Measurements from ENCODE around the gene WASHC2C.
"Not testable (repeated sequence)": the region's sequence is repeated elsewhere in the genome, so short reads cannot be mapped to it uniquely, and the experiment has no call there.

WASHC2C gene

DNA sequence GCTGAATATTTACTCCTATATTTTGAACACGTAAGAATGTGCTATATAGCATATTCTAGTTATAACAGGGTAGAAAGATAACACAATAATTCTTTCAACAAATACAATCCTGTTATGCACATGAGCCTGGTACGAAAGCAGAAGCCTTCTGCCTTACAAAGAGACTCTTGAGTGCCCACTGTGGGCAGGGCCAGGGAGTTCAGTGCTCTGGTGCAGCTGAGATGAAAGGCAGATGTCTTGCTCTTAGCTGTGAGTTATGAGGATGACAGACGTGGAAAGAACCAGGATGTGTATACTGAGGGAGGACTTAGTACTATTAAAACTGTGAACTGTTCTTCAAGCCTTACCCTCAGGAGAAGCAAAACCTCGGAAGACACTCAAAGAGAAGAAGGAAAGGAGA is 24.1 kb downstream of the WASHC2C start:
- H3K4me3 ChIP-seq, H4K20me1 ChIP-seq, H3K27me3 ChIP-seq, H3K4me1 ChIP-seq, H3K27ac ChIP-seq, H3K9ac ChIP-seq, H3K4me2 ChIP-seq, H3K9me3 ChIP-seq: not testable (repeated sequence)
- H3K36me3 ChIP-seq = peaks cover 11% of the 10 kb centered on the region

DNA sequence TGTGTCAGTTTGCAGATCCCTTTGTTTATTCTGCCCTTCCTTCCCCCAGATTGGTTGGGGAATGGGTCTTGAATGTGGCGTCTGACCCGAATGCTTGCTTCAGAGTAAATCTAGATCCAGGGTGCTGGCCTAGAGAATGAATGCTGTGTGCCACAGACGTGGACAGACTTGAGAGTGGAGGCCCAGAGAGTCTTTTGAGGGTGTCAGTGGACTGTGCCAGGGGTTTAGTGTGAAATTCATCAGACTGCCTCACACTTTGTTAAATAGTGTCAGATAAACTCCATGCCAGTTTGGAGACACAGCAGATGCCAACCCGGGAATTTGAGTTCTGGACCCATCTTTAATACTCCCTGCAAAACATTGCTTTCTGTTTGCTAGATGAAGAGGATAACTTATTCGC is 25.1 kb downstream of the WASHC2C start:
- H3K4me3 ChIP-seq, H3K4me1 ChIP-seq, H3K27ac ChIP-seq, H4K20me1 ChIP-seq, H3K9ac ChIP-seq, H3K4me2 ChIP-seq, H3K9me3 ChIP-seq, H3K27me3 ChIP-seq, H3K36me3 ChIP-seq: not testable (repeated sequence)

DNA sequence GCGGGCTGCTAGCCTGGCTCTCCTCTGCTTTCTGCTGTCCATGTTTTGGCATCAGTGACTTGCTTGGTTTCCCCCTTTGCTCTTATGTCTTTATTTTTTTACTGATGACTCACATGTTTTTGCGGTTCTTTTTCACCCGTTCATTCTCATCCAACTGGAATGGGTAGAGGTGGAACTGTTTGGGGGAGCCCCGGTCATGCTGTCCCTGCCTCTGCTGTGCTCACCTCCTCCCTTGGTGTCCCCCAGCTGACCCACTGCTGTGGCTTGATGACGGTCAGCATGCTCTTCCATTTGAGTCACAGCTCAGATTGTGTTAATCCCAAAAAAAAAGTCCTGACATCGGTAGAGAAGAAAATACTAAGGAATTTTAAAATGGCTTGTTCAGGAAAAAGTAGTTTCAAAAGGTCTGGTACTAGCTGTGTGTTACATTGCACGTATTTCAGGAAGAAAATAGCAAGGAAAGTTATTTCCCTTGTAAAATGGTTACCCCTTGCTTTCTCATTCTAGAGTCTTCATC is 27.0 kb downstream of the WASHC2C start:
- peaks cover 11% of the 10 kb centered on the region for H3K36me3 ChIP-seq
- not testable (repeated sequence) for H3K27me3 ChIP-seq, H3K27ac ChIP-seq, H4K20me1 ChIP-seq, H3K9me3 ChIP-seq, H3K4me3 ChIP-seq, H3K4me2 ChIP-seq, H3K4me1 ChIP-seq, H3K9ac ChIP-seq

DNA sequence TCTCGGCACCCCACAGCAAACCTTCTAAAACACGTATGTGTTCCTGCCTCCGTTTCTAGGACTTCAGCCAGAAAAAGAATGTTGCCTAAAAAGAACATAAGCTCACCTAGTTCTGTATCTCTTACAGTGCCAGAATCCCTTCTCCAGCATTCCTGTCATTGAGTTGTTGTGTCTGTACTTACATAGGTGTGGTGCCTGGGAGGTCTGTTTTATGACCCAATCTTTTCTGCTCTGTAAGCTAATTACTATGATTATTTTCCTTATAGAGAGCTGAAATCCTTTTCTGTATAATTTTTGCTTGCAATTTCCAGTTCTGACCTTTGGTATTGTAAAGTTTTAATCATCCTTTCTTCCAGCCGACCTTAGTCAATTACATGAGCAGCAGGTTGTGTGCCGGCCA is 28.0 kb downstream of the WASHC2C start:
- H3K4me2 ChIP-seq, H3K27ac ChIP-seq, H3K4me3 ChIP-seq, H4K20me1 ChIP-seq, H3K4me1 ChIP-seq, H3K9ac ChIP-seq, H3K27me3 ChIP-seq, H3K9me3 ChIP-seq: not testable (repeated sequence)
- H3K36me3 ChIP-seq = peaks cover 11% of the 10 kb centered on the region

DNA sequence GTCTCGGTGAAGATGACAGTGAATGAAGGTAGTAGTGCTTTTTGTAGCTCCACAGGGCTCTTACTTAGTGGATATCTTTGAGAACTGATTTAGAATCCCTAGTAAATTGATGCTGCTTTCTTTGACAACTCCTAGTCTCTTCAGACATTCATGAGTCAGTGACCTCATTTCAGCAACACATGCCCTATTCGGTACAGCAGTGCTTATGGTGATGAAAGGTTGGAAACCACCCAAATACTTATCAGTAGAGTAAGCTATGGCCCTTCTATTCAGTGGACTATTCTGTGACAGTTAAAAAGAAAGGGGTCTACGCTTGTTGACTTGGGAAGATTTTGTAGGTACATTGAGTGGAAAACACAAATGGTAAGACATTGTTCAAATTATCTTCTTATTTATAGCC is 29.0 kb downstream of the WASHC2C start:
- H3K9me3 ChIP-seq, H3K4me2 ChIP-seq, H3K9ac ChIP-seq, H3K27me3 ChIP-seq, H3K27ac ChIP-seq, H3K4me1 ChIP-seq, H3K4me3 ChIP-seq, H4K20me1 ChIP-seq: not testable (repeated sequence)
- H3K36me3 ChIP-seq = peaks cover 13% of the 10 kb centered on the region

DNA sequence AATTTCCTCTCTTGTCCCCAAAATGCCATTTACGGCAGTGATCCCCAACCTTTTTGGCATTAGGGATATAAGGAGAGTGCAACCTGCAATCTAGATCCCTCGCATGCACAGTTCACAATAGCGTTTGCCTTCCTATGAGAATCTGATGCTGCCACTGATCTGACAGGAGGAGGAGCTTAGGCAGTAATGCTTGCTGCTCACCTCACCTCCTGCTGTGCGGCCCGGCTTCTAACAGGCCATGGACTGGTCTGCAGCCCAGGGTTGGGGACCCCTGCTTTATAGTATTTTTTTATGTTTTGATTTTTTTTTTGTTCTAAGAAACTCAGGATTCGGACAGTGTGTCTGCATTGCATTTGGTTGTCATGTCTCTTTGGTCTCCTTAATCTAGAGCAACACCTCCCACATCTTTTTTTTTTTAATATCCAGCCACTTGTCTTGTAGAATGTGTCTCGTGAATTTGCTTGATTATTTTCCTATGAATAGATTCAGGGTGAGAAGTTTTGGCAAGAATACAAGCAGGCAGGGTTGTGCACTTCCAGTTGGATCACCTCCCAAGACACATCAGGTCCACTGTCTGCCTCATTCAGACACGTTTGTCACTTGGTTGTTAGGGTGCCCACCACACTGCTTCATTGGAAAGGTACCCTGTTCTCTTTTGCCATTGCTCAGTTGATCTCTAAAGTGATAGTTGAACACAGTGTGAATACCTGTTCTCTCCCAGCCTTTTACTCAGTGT is 30.8 kb downstream of the WASHC2C start:
- not testable (repeated sequence) for H3K27me3 ChIP-seq, H3K4me3 ChIP-seq, H3K4me1 ChIP-seq, H3K27ac ChIP-seq, H4K20me1 ChIP-seq, H3K9me3 ChIP-seq, H3K4me2 ChIP-seq, H3K9ac ChIP-seq
- H3K36me3 ChIP-seq = peaks cover 15% of the 10 kb centered on the region

DNA sequence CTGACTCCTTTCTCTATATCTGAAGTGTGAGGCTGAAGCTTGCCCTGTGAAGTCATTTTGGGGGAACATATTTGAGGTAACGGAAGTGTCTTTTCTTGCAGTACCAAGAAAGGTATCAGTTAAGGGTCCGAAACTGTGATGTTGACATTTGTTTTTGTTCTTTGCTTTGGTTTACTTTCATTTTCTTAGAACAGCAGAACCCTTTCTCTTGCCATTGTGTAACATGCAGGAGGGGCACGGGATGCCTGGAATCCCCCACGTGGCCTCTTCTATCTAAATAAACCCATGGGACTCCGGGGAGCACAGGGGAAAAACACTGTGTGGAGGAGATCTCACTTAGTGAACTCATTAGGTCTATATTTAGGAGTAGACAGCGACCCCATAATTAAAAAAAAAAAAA is 34.6 kb downstream of the WASHC2C start:
- H3K9me3 ChIP-seq = not testable (repeated sequence)

DNA sequence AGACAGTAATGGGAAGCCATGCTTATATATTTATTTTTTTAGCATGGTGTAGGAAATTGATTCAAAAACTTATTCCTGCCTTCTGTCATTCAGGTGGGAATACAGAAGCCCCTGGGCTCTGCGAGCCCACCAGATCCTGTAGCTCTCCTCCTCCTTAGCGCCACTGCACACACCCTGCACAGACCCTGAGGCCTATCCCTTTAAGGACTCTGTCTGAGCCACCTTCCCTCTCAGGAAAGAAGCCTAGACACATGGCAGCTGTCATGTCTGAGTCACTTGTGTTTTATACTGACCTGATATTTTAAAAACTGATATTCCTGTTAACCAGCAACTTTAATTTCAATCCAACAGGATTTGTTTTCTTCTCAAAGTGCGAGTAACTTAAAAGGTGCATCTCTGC is 36.0 kb downstream of the WASHC2C start:
- H3K4me1 ChIP-seq, H3K36me3 ChIP-seq, H3K9me3 ChIP-seq, H3K4me3 ChIP-seq, H3K27me3 ChIP-seq, H4K20me1 ChIP-seq, H3K4me2 ChIP-seq, H3K9ac ChIP-seq, H3K27ac ChIP-seq: not testable (repeated sequence)

More for the DNA sequence above, 34.6 kb downstream of the WASHC2C start:
- H3K9ac ChIP-seq, H3K4me2 ChIP-seq, H3K27me3 ChIP-seq, H3K4me3 ChIP-seq, H3K27ac ChIP-seq, H3K4me1 ChIP-seq, H4K20me1 ChIP-seq: not testable (repeated sequence)
- H3K36me3 ChIP-seq = peaks cover 12% of the 10 kb centered on the region

DNA sequence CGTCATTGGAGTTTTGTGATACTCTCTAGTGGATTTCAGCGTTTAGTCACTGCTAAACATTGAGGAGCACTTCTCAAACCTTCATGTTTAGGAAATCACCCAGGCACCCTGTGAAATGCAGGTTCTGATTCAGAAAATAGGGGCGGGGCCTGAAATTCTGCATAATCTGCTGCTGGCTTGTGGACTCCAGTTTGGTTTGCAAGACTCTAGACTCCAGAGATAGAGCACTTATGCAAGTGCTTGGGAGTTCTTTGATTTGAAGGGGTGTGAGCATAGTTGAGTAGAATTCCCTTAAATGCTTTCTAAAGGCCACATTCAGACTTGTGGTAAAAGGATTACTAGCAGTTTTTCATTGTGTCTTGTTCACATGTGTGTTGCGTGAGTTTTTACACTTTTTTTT is 41.3 kb downstream of the WASHC2C start:
- H4K20me1 ChIP-seq, H3K9me3 ChIP-seq, H3K9ac ChIP-seq, H3K27ac ChIP-seq, H3K4me3 ChIP-seq, H3K4me1 ChIP-seq, H3K27me3 ChIP-seq, H3K36me3 ChIP-seq, H3K4me2 ChIP-seq: not testable (repeated sequence)

DNA sequence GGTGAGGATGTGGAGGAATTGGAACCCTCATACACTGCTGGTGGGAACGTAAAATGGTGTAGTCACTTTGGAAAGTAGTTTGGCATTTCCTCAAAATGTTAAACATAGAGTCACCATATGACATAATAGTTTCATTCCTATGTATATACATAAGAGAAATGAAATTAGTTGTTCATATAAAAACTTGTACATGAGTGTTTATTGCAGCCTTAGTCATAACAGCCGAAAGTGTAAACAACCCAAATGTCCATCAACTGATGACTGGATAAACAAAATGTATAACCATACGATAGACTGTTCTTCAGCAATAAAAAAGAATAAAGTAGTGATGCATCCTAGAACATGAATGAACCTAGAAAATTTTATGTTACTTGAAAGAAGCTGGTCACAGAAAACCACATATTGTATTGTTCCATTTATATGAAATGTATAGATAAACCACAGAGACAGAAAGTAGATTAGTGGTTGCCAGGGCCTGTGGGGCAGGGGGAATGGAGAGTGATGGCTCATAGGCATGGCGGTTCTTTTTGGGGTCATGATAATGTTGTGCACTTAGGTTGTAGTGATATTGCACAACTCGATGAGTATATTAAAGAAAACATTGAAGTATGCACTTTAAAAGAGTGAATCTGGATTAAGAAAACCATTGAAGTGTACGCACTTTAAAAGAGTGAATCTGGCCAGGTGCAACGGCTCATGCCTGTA is 44.8 kb downstream of the WASHC2C start:
- not testable (repeated sequence) for H3K27me3 ChIP-seq, H3K9ac ChIP-seq, H3K9me3 ChIP-seq, H4K20me1 ChIP-seq, H3K4me3 ChIP-seq, H3K4me2 ChIP-seq, H3K4me1 ChIP-seq, H3K36me3 ChIP-seq, H3K27ac ChIP-seq

DNA sequence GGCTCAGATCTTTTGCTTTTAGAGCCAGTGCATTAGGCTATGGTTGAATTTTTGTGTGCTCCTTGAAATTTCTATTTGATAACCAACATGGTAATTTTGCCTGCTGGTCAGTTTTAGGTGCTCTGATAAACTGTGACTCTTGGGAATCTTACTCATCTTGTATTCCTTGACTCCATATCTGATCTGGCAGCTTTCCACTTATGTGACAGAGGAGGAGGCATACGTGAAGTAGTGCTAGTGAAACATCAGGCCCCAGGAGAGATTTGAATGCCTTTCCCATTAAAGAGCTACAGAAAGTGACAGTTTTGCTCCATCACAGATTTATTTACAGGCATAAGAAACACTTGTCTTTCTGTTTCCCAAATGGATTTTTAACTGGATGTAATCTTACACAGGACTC is 59.2 kb downstream of the WASHC2C start:
- not testable (repeated sequence) for H3K27ac ChIP-seq, H3K4me2 ChIP-seq, H3K9ac ChIP-seq, H4K20me1 ChIP-seq, H3K27me3 ChIP-seq, H3K9me3 ChIP-seq, H3K4me1 ChIP-seq, H3K4me3 ChIP-seq
- H3K36me3 ChIP-seq = peaks cover 36% of the 10 kb centered on the region

DNA sequence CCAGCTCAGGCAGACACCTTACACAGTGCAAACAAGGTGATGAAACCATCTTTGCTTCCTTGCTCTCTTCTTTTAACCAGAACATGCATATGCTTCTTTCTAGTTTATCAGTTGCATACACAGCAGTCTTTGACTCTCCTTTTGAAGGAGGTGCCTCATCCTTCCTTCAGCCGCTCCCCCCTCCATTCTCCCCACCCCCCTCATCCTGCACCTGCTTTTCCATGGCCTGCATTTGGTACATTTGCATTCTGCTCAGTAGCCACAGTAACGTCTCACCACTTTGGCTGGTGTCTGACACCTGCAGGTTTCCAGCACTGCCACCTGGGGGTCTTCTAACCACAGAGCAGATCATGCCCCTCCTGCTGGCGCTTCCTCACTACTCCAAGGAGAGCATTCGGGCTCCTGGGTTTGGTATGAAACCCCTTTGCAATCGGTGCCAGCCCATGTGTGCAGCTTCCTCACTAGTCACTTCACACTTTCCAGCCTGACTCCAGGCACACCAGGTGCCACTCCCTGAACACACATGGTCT is 60.2 kb downstream of the WASHC2C start:
- H3K4me1 ChIP-seq, H3K9ac ChIP-seq, H3K27ac ChIP-seq: not testable (repeated sequence)

DNA sequence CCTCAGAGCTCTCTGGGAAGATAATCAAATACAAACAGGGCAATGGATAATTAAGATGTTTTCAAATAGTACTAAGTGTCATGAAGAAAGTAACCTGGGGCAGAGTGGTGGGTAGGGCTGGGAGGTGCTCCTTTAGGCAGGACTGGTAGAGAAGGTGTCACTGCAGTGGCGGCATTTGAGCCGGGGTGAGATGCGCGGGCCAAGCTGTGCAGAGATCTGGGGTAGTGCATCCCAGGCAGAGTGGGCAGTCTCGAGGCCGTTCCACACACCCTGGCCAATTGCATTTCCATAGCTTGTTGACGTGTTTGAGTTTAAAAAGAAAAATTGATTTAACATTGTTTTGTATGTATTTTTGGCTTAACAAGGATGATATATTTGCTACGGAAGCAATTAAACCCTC is 62.9 kb downstream of the WASHC2C start:
- H3K4me2 ChIP-seq, H3K9ac ChIP-seq, H3K27me3 ChIP-seq, H3K4me3 ChIP-seq, H3K9me3 ChIP-seq, H3K27ac ChIP-seq, H3K4me1 ChIP-seq, H4K20me1 ChIP-seq: not testable (repeated sequence)
- peaks cover 49% of the 10 kb centered on the region for H3K36me3 ChIP-seq

More for the DNA sequence above, 60.2 kb downstream of the WASHC2C start:
- H3K9me3 ChIP-seq, H3K4me2 ChIP-seq, H4K20me1 ChIP-seq, H3K27me3 ChIP-seq, H3K4me3 ChIP-seq: not testable (repeated sequence)
- H3K36me3 ChIP-seq = peaks cover 47% of the 10 kb centered on the region

DNA sequence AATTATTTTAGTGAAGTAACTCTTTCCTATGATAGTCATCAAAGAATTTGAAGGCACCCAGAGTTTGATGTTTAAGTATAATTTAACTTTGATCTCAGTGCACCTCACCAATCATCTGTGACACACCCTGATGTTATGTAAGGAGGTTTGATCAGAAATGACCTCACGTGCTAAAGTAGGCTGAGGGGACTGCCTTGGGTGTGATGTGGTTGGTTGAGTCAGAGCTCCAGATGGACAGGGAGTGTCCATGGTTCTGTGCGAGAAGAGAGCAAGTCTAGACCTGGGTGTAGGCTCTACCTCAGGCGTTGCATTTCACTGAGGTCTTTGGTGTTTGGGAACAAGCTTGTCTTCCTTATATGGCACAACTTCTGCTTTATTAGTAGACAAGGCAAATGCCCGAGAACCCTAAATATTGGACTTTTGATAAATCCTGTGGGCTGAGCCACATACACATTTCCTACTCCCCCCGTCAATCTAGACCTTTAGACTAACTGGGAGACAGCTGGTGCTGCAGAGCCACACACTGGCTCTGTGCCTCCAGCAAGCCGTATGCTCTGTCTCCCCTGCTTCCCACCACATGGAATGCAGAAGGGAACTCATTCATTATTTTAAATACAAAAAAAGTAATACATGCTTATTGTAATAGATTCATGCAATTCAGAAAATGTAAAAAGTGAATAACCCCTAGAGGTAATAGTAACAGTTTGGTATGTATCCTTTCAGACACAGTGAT is 63.8 kb downstream of the WASHC2C start:
- H3K4me3 ChIP-seq, H4K20me1 ChIP-seq, H3K4me2 ChIP-seq, H3K4me1 ChIP-seq, H3K9me3 ChIP-seq, H3K9ac ChIP-seq, H3K27ac ChIP-seq, H3K27me3 ChIP-seq: not testable (repeated sequence)
- peaks cover 43% of the 10 kb centered on the region for H3K36me3 ChIP-seq

All from BLaER1 (cell line).